HG02610 (cell line): Measurements from ENCODE around the gene POTEE.
"Not testable (repeated sequence)": the region's sequence is repeated elsewhere in the genome, so short reads cannot be mapped to it uniquely, and the experiment has no call there.

Experiments used
- ATAC-seq: cut with Tn5 transposase; IDR thresholded peaks from one replicate; pipeline ENCODE4 v1.9.1; 2021; ENCODE audit warnings: mild to moderate bottlenecking, moderate library complexity; ENCODE audit not compliant: unreplicated experiment

Gene POTEE

GRCh38 chr2:131209030-131209772 is at the start of gene POTEE:
Gene POTEE (plus strand): TSS chr2:131209536. CDS start chr2:131218403, 8,867 bp downstream.
- not testable (repeated sequence) for ATAC-seq

GRCh38 chr2:131165562-131165961 is 43.8 kb upstream of the POTEE start:
- ATAC-seq: not testable (repeated sequence)

- no peak for ATAC-seq
These were observed 40.8 kb upstream of the POTEE start for GRCh38 chr2:131168538-131168937.

GRCh38 chr2:131178050-131178449 is 31.3 kb upstream of the POTEE start:
- ATAC-seq: not testable (repeated sequence)

- ATAC-seq: not testable (repeated sequence)
These were observed 30.5 kb upstream of the POTEE start for GRCh38 chr2:131178721-131179418.

GRCh38 chr2:131181451-131181850 is 27.9 kb upstream of the POTEE start:
- not testable (repeated sequence) for ATAC-seq

GRCh38 chr2:131193421-131193820 is 15.9 kb upstream of the POTEE start:
- not testable (repeated sequence) for ATAC-seq

GRCh38 chr2:131196186-131196585 is 13.2 kb upstream of the POTEE start:
- not testable (repeated sequence) for ATAC-seq

GRCh38 chr2:131201098-131201497 is 8.2 kb upstream of the POTEE start:
- ATAC-seq: no peak

- ATAC-seq: not testable (repeated sequence)
These were observed 1.5 kb upstream of the POTEE start for GRCh38 chr2:131207839-131208238.

- ATAC-seq: not testable (repeated sequence)
These were observed 403 bp downstream of the POTEE start for GRCh38 chr2:131209773-131210104.

- not testable (repeated sequence) for ATAC-seq
These were observed 1.3 kb downstream of the POTEE start for GRCh38 chr2:131210434-131211211.

GRCh38 chr2:131217238-131217986 is 8.1 kb downstream of the POTEE start:
- not testable (repeated sequence) for ATAC-seq

GRCh38 chr2:131235543-131236449 is 26.5 kb downstream of the POTEE start:
- ATAC-seq: not testable (repeated sequence)
